ENCODE results near the gene MSI2. TPM values are rescaled to one million over a fixed set of nuclear protein-coding genes. Genes with fewer than 3 reads are reported as not detected.
A peak's percentile ranks its signal among the peaks of the same experiment; 100 is the strongest.

MSI2 gene
- polyA plus RNA-seq, 3 donors: 86.9 to 111 (median 91.4) TPM

DNA sequence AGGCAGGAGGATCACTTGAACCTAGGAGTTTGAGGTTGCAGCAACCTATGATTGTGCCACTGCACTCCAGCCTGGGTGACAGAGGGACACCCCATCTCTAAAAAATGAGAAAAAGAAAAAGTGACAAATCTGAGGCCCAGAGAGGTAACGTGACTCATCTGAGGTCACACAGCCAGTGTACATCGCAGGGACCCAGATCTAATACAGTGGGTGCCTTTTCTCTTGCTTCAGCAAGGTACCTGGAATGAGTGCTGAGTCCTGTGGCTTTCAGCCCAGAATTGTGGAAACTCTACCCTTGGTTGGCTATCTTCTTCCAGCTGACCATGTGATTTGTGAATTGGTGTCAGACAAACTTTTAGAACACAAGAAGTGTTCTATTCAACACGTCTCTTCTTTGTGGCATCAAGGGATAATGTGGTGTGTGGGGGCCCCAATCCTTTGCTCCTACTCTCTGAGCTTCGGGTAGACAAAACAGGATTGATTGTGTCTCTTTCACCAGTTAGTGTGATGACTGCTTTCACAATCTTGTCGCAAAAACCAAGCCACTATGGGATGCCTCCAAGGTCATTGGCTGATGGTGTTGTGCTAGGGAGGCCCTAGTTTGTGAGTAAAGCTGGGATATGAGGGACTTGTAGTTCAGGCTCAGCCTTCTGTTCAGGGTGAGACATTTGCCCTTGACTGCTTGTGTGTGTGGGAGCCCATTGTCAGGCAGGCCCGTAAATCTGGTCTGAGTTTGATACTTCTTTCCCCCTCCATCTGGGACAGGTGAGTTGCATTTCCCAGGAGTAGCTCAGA, 71.0 kb downstream of the MSI2 start:
- no peak for DNase-seq (ENCODE audit: extremely low read depth in 1 of 11, low read depth in 9 of 11, low spot score in 4 of 11)

DNA sequence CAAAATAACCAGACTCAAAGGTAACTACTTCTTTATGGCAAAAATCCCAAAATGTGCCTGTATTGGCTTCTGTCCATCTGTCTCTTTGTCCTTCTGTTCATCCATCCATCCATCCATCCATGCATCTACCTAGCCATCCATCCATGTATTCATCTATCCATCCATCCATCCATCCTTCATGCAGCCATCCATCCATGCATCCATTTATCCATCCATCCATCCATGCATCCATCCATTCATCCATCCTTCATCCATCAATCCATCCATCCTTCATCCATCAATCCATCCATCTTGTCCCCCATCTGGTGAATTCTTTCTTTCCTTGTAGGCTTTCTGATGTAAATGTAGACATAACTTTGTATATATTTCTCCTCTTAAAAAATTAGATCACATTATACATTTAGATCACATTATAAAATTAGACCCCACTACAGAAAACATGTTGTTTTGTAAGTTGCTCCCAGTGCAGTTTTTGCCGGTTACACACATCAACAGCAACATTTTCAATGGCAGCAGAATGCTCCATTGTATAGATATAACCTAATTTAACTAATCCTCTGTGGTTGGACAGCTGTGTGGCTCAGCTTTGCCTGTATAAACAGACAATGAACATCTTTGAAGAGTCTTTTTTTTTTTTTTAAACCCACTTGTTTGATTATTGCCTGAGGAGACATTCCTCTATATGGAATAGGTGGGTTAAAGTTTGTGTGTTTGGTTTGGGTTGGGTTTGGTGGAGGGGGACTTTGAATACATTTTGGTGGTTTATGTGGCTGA, 72.0 kb downstream of the MSI2 start:
- DNase-seq (ENCODE audit: extremely low read depth in 1 of 11, low read depth in 9 of 11, low spot score in 4 of 11): no peak

DNA sequence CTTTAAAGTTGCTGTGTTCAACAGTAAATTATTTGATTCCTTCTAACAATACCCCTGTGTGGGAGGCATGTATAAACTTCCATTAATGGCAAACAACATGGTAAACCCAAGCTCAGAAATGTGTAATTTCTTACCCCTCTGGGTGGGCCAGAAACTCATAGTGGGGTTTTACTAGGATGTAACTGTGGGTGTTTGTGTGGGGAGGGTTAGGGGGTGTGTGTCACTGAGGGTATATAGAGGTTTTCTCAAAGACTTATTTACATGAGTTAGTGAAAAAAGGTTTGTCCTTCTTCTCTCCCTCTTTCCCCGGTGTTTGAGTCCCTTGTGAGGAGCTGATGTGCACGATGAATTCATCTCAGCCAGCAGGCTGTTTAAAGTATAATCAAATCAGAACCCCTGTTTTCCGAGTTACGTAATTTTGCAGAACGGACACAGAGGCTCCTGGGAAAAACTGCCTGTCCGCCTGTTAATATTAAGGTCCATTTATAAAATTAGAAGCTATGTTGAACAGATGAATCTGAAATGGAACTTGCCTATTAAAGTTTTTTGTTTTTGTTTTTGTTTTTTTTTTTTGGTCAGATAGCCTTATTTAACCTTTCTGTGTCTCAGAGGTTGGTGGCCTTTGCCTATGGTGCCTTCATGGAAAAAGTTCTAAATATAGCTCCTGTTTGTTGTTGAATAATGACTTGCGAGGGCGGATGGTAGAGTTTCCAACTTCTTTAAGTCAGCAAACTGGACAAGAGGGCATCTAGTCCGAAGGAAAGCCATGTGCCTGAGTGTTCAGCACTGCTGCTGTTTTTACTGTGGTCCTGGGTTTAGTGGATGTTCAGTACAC, 73.3 kb downstream of the MSI2 start:
- peak in 2 of 11 donors; percentile 7 to 24 for DNase-seq (ENCODE audit: extremely low read depth in 1 of 11, low read depth in 9 of 11, low spot score in 4 of 11)

DNA sequence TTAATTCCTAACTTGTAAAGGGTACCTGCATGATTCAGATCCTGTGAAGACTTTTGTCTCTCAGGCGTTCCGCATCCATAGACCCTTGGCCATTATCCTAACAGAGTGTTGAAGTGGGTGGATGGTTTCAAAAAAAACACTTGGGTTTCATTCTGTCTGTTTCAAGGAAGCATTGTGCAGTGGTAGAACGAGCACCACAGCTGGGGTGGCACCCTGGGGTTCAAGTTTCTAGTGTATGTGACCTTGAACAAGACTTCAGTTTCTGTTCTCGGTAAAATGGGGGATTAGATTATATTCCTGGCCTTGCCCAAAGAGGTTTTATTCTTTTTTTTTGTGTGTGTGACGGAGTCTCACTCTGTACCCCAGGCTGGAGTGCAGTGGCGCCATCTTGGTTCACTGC, 74.3 kb downstream of the MSI2 start:
- no peak for DNase-seq (ENCODE audit: extremely low read depth in 1 of 11, low read depth in 9 of 11, low spot score in 4 of 11)

DNA sequence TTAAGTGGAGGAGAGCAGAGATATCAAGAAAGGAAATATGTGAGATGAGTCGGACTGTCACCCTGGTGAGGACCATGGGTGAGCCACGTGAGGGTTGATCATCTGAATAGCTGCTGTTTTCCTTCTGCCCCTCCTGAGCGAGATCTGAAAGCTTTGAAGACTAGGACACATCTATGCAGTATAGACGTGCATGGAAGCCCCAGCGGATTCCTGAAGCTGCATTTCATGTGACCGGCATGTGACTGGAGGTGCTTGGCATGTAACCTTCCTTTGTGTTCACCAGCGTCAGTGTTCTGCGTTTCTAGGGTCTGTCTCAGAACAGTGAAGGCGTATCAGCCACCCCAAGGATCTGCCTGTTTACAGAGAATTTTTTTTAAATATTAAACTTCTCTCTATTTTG, 75.1 kb downstream of the MSI2 start:
- no peak for DNase-seq (ENCODE audit: extremely low read depth in 1 of 11, low read depth in 9 of 11, low spot score in 4 of 11)

DNA sequence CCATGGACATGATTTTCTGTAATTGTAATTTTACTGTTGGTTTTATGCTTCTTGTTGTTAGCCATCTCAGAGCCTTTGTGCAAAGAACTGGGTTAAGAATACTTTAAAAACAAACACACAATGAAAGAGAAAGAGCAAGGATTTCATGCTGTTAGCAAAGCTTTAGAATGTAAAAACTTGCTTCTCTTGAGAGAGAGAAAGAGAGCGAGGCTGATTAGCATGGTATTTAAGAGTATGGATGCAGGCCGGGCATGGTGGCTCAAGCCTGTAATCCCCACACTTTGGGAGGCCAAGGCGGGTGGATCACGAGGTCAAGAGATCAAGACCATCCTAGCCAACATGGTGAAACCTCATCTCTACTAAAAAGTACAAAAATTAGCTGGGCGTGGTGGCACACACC, 76.2 kb downstream of the MSI2 start:
- DNase-seq (ENCODE audit: extremely low read depth in 1 of 11, low read depth in 9 of 11, low spot score in 4 of 11): no peak

DNA sequence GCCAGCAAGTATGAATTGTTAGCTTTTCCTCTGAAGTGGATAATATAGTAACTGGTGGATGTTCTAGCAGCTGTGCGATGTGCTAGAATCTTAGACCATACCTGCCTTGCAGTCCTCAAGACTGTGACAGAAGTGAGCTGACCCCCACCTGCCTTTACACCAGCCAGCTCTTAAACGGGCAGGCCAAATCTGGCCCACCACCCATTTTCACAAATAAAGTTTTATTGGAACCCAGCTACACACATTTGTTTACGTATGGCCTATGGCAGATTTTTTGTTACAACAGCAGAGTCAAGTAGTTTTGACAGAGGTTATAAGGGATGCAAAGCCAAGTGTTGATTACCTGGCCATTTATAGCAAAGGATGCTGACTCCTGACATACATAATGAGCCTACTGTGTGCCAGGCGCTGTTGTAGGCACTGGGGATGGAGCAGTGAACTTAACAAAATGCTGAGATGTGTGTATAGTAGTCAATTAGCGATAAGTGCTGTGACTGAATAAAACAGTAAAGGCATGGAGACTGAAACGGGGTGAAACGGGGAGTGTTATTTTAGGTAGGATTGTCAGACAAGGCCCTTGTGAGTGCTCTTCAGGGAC, 79.0 kb downstream of the MSI2 start:
- DNase-seq (ENCODE audit: extremely low read depth in 1 of 11, low read depth in 9 of 11, low spot score in 4 of 11): no peak

DNA sequence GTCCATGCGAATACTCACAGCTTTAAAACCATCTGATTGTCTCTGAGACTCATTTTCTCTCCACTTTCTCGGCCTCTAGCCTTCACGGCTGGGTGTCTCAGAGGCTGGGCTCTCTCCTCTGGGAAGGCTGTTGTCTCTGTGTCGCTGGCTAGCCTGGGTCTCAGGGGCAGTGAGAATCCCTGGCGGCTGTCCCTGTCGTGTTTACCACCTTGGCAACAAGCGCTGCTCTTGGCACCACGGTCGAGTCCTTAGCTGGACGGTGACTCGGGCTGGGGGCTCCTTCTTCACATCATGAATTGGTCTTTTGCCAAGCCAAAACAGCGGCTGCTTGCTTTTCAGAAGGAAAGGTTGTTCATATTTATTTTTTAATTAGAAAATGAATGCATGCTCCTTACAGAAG, 81.1 kb downstream of the MSI2 start:
- no peak for DNase-seq (ENCODE audit: extremely low read depth in 1 of 11, low read depth in 9 of 11, low spot score in 4 of 11)

DNA sequence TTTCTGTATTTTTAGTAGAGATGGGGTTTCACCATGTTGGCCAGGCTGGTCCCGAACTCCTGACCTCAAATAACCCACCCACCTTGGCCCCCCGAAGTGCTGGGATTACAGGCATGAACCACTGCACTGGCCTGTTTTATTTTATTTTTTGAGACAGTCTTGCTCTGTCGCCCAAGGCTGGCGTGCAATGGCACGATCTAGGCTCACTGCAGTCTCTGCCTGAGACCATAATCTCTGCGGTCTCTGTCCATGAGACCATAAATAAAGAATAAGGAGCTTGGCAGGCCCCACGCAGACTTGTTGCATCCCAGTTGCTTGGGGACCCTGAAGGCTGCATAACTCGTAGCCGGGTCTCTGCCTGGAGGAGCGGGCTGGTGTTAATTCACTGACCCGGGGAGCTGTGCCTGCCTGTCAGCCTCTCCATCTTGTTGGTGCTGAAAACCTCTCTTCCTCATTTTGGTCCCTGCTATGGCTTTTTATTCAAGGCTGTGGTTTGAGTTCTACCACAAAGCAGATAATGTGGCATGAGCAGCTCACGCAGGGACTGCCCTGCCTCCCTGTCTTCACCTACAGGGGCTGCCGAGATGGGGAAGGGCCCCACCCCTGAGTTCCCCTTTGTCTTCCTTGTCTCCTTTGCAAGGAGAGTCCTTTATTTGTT, 82.1 kb downstream of the MSI2 start:
- DNase-seq (ENCODE audit: extremely low read depth in 1 of 11, low read depth in 9 of 11, low spot score in 4 of 11): no peak

DNA sequence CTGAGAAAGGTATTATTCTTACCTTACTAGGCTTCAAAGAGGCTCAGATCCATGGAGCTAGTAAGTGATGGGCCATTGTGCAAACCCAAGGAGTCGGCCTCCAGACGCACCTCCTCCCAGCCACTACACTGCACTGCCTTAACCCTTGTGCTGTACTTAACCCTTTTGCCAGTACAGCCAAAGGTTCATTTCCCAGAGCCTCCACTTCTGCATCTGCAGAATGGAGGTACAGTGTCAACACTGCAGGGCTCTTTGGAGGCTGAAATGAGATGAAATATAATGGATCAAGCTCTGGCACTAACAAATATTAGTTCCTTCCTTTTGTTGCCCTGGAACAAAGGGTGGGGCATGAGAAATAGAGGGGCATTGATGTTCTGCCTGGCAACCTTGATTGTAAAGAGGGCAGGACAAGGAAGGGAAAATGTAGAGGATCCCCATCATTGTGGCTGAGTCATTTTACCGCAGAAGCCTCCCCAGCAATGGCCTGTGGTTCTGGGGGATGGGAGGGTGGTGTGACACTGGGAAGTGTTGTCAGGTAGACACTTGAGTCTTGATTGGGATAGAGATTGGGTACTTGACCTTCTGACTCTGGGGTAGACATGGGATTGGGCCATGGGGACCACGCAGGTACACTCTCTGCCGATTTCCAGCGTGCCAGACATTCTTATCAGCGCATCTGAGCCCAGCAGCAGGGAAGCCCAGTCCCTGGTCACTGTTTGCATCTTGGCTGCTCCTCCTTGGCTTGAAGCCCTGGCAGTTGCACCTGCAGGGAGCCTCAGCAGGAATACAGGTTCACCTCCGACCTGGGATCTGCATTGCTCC, 84.0 kb downstream of the MSI2 start:
- DNase-seq (ENCODE audit: extremely low read depth in 1 of 11, low read depth in 9 of 11, low spot score in 4 of 11): no peak

DNA sequence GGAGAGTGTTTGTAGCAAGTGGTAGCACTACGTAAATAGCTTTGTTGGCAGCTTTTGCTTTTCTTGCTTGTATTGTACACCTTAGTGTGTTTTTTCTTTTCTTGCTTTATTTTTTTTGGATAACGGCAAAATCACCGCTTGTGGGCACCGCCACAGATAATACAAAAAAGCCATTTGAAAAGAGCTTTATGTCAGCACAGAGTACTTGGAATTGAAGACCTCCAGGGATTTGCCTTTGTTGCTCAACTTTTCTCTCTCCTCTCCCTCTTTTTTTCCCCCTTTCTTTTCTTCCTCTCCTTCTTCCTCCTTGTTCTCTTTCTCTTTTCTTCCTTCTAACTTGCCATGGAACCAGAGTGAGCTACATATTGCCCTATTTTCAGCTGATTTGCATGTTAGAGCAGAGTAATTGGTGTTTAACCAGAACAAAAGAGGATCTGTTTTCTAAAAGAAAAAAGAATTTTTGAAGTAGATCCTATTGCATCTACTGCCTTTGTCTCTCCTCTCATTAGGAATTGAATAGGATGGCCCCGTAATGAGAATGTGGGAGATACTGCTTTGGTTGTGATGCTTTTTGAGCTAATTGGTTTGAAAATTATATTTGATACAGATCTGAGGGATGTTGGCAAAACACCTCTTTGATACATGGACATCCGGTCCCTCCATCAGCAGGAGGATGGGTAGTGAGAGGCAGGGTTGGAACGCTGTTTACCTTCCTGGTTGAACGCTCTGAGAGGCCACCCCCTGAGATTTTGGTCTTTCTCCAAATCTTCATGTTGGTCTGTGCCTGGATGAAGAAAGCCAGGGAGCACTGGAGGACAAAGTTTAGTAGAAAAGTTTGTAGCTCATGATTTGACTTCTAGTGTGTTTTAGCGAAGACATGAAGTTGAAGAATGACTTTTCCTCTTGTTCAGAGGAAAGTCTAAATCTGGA, 85.6 kb downstream of the MSI2 start:
- no peak for DNase-seq (ENCODE audit: extremely low read depth in 1 of 11, low read depth in 9 of 11, low spot score in 4 of 11)

DNA sequence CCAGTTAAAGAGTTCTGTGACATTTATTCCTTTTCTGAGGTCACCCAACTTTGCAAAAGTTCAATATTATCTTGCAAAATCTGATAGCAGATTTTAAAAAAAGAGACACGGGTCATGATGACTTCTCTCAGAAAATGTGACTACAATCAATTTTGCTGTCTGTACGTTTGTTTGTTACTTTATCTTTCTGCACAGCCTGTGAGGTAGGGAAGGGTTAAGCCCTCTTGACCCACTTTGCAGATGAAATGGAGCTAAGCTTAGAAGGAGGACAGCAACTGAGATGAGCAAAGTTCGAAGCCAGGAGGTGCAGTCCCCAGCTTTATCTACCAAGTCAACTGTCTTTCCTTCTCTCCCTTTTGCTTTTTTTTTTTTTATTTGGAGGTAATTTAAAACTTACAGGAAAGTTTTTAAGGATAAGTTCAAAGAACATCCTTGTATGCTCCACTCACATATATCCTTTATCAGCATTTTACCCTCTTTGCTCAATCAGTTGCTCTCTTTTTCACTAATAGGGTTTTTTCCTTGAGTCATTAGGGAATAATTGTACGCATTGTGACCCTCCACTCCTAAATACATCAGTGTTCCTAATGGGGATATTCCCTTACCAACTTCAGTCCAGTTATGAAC, 86.8 kb downstream of the MSI2 start:
- no peak for DNase-seq (ENCODE audit: extremely low read depth in 1 of 11, low read depth in 9 of 11, low spot score in 4 of 11)

DNA sequence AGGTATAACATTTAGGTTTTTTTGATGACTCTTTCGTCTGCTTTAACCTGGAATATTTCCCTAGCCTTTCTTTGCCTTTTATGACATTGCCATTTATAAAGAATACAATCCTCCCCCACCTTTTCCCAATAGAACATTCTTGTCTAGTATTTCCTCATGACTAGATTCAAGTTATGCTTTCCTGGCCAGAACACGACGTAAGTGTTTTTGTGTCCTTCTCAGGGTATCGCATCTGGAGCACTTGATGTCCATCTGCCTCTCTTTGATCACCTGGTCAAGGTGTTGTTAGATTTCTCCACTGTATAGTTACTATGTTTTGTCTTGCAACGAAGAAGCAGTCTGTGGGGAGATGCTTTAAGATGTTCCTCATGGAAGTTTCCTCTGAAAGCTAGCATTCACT, 87.4 kb downstream of the MSI2 start:
- DNase-seq (ENCODE audit: extremely low read depth in 1 of 11, low read depth in 9 of 11, low spot score in 4 of 11): no peak

DNA sequence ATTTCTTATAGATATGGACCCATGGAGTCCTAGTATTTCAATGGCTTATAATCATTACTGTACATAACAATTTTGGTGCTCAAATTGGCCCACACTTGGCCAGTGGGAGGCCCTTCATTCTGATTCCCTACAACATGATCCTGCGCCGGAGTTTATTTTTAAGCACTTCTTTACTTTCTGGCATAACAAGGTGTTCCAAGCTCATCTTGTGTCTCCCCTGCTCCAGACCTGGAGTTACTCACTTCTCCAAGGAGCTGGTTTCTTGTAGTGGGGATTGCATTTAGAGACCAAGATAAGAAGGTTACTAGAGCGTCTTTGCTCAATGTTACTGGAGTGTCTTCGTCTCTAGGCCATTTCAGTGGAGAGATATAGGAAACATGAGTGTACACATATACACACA, 87.9 kb downstream of the MSI2 start:
- no peak for DNase-seq (ENCODE audit: extremely low read depth in 1 of 11, low read depth in 9 of 11, low spot score in 4 of 11)

DNA sequence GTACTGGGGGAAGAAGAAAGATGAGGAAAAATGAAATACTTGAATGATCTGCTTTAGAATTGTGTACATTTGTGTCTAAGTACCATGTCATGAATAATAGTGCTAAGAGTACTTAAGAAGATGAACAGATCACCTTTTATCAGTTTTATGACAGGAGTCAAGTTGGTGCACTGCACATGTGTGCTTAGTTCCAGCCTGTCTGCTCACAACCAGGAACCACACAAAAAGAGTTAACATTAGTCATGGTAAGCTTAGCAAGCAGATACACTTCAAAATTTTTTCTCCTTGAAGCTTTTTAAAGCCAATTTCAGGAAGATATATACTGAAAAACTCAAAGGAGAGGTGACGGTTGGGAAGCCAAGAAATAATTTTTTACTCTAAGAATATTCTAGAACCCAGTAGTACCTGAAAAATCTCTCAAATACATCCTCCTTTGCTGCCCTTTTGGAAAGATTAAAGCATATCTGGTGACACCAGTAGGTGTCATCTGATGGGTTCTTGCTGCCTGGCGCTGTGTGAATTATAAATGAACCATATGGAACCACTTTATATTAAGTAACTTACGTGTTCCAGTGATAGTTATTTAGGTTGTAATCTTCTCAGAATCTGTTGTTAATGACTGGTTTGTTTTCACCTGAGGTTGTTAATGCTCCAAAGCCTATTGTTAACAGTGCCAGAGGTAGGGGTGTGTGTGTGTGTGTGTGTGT, 93.4 kb downstream of the MSI2 start:
- no peak for DNase-seq (ENCODE audit: extremely low read depth in 1 of 11, low read depth in 9 of 11, low spot score in 4 of 11)

DNA sequence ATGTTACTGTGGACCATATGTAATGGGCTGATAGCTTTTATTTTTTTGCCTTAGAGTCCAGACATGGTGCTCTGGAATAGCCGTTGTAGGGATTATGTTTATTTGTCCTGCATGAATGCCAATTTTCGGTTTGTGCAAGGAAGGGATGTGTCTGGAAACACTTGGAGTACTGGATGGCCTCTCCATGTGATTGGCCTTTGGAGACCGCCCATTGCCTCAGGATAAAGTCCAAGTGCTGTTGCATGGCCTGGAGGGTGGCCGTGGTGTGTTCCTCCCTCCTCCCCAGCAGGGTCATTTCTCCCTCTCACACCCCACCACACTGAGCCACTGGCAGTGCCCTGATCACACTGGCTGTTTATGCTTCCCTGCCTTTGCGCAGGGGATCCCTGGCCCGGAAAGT, 93.9 kb downstream of the MSI2 start:
- DNase-seq (ENCODE audit: extremely low read depth in 1 of 11, low read depth in 9 of 11, low spot score in 4 of 11): no peak

Data from renal cortex interstitium (tissue), 11 donors.